Measurements from ENCODE around the gene FOXP1.

Gene FOXP1

DNA sequence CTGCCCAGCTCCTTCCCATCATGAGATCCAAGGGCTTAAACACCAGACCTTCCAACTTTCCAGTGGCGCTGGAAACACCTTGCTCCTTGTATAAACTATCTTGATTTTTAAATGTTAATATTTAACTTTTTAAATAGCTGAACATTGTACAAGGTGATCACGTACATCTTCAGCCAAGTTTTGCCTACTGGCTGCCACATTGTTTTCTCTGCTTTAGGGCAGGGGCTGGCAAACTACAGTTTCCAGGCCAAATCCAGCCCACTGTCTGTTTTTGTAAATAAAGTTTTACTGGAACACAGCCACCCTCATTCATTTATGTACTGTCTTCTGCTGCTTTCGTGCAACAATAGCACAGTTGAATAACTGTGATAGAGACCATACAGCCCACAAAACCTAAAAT, 27.6 kb upstream of the FOXP1 start:
- peaks cover 5 to 8% of the 10 kb centered on the region in 2 donors for H3K9me3 ChIP-seq (ENCODE audit: control insufficient read depth in 1 of 2, low read length in 2 of 2)
- no peaks in the 10 kb centered on the region for H3K4me1 ChIP-seq (ENCODE audit: control insufficient read depth in 1 of 2, insufficient read depth in 2 of 2, low read length in 2 of 2)
- H3K27ac ChIP-seq (ENCODE audit: low read depth, low read length) = no peak overlapping the region
- no peaks in the 10 kb centered on the region for H3K36me3 ChIP-seq (ENCODE audit: control insufficient read depth in 1 of 2, insufficient read depth in 2 of 2, low read length in 2 of 2)
- H3K9ac ChIP-seq (ENCODE audit: low read depth in 1 of 2, low read length in 2 of 2) = no peak overlapping the region
- no peaks in the 10 kb centered on the region for H3K27me3 ChIP-seq (ENCODE audit: control insufficient read depth in 1 of 2, insufficient read depth in 2 of 2, low read length in 2 of 2)
- H3K4me3 ChIP-seq (ENCODE audit: low read depth in 1 of 2, low read length in 2 of 2) = no peak overlapping the region

DNA sequence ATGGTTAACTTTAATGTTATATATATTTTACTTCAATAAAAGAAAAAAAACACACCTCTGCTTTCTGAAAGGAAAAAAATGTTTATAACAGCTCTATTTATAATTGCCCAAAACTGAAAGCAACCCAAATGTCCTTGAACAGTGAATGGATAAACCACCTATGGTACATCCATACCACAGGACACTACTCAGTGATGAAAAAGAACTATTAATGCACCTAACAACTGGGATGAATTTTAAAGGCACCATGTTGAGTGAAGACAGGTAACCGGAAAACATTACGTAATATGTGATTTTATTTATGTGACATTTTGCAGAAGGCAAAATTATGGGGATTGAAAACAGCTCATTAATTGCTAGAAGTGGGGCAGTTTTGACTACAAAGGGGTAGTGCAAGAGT, 23.8 kb upstream of the FOXP1 start:
- H3K9ac ChIP-seq (ENCODE audit: low read depth in 1 of 2, low read length in 2 of 2) = no peak overlapping the region
- H3K27me3 ChIP-seq (ENCODE audit: control insufficient read depth in 1 of 2, insufficient read depth in 2 of 2, low read length in 2 of 2) = no peaks in the 10 kb centered on the region
- peaks cover 5 to 8% of the 10 kb centered on the region in 2 donors for H3K9me3 ChIP-seq (ENCODE audit: control insufficient read depth in 1 of 2, low read length in 2 of 2)
- H3K4me1 ChIP-seq (ENCODE audit: control insufficient read depth in 1 of 2, insufficient read depth in 2 of 2, low read length in 2 of 2) = no peaks in the 10 kb centered on the region
- H3K4me3 ChIP-seq (ENCODE audit: low read depth in 1 of 2, low read length in 2 of 2) = no peak overlapping the region
- no peak overlapping the region for H3K27ac ChIP-seq (ENCODE audit: low read depth, low read length)
- H3K36me3 ChIP-seq (ENCODE audit: control insufficient read depth in 1 of 2, insufficient read depth in 2 of 2, low read length in 2 of 2) = no peaks in the 10 kb centered on the region

DNA sequence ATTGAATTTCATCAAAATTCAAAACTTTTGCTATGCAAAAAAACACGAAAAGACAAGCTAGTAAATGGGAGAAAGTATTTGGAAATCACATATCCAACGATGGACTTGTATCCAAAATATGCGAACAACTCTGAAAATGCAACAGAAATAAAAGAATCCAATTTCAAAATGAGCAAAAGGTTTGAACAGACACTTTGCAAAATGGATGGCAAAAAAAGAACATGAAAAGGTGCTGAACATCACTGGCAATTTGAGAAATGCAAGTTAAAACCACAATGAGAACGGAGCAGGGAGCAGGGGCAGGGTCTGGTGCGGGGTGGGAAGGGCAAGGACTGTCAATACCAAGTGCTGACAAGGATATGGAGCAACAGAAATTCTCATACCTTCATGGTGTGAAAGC, 23.1 kb upstream of the FOXP1 start:
- no peak overlapping the region for H3K9ac ChIP-seq (ENCODE audit: low read depth in 1 of 2, low read length in 2 of 2)
- no peak overlapping the region for H3K4me3 ChIP-seq (ENCODE audit: low read depth in 1 of 2, low read length in 2 of 2)
- peaks cover 5% of the 10 kb centered on the region in 2 donors for H3K9me3 ChIP-seq (ENCODE audit: control insufficient read depth in 1 of 2, low read length in 2 of 2)
- H3K36me3 ChIP-seq (ENCODE audit: control insufficient read depth in 1 of 2, insufficient read depth in 2 of 2, low read length in 2 of 2) = no peaks in the 10 kb centered on the region
- H3K27me3 ChIP-seq (ENCODE audit: control insufficient read depth in 1 of 2, insufficient read depth in 2 of 2, low read length in 2 of 2) = no peaks in the 10 kb centered on the region
- peaks cover 0 to 6% of the 10 kb centered on the region in 2 donors for H3K4me1 ChIP-seq (ENCODE audit: control insufficient read depth in 1 of 2, insufficient read depth in 2 of 2, low read length in 2 of 2)
- no peak overlapping the region for H3K27ac ChIP-seq (ENCODE audit: low read depth, low read length)

DNA sequence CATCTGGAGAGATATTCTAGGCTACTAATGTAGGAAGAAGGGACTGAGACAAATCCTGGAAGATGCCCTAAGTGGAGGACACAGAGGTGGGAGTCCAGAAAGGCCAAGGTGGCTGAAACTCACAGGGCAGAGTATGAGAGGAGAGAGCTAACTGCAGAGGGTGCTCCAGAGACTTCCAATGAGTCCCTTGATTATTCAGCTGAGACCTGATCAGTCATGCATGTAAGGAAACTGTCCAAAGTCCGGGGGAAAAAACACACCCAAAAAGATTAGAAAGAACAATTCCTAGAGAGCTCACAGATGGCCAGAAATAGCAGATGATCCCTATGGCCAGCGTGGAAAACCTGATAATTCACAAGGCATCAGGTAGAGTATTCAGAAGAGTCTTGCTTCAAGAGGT, 18.7 kb upstream of the FOXP1 start:
- Histone ChIP-seq H3K36me3 (ENCODE audit: control insufficient read depth in 1 of 2, insufficient read depth in 2 of 2, low read length in 2 of 2) (no peaks in the 10 kb centered on the region), H3K27me3 (ENCODE audit: control insufficient read depth in 1 of 2, insufficient read depth in 2 of 2, low read length in 2 of 2) (no peaks in the 10 kb centered on the region), H3K9ac (ENCODE audit: low read depth in 1 of 2, low read length in 2 of 2) (no peak overlapping the region), H3K27ac (ENCODE audit: low read depth, low read length) (no peak overlapping the region), H3K4me1 (ENCODE audit: control insufficient read depth in 1 of 2, insufficient read depth in 2 of 2, low read length in 2 of 2) (peaks cover 0 to 7% of the 10 kb centered on the region in 2 donors), H3K4me3 (ENCODE audit: low read depth in 1 of 2, low read length in 2 of 2) (no peak overlapping the region), H3K9me3 (ENCODE audit: control insufficient read depth in 1 of 2, low read length in 2 of 2) (peaks cover 4 to 5% of the 10 kb centered on the region in 2 donors)

DNA sequence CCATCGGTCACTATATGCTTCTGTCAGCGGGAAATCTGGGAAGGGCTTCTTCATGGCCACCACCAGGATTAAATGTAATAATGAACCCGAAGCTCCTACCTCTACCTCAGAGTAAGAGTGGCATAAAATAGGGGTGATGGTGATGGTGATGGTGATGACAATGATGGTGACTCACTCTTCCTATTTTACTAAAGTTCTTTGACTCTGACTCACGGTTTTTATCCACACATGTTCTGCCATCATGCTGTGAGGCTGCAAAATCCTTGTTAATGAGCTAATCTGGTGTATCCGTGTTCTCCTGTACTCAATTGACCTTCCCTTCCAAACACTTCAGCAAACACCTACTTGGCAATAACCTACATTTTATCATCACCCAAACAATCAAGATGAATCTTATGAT, 18.3 kb upstream of the FOXP1 start:
- H3K4me3 ChIP-seq (ENCODE audit: low read depth in 1 of 2, low read length in 2 of 2) = no peak overlapping the region
- no peaks in the 10 kb centered on the region for H3K27me3 ChIP-seq (ENCODE audit: control insufficient read depth in 1 of 2, insufficient read depth in 2 of 2, low read length in 2 of 2)
- no peaks in the 10 kb centered on the region for H3K36me3 ChIP-seq (ENCODE audit: control insufficient read depth in 1 of 2, insufficient read depth in 2 of 2, low read length in 2 of 2)
- H3K27ac ChIP-seq (ENCODE audit: low read depth, low read length) = no peak overlapping the region
- H3K4me1 ChIP-seq (ENCODE audit: control insufficient read depth in 1 of 2, insufficient read depth in 2 of 2, low read length in 2 of 2) = peaks cover 0 to 7% of the 10 kb centered on the region in 2 donors
- H3K9ac ChIP-seq (ENCODE audit: low read depth in 1 of 2, low read length in 2 of 2) = no peak overlapping the region
- peaks cover 4 to 5% of the 10 kb centered on the region in 2 donors for H3K9me3 ChIP-seq (ENCODE audit: control insufficient read depth in 1 of 2, low read length in 2 of 2)

DNA sequence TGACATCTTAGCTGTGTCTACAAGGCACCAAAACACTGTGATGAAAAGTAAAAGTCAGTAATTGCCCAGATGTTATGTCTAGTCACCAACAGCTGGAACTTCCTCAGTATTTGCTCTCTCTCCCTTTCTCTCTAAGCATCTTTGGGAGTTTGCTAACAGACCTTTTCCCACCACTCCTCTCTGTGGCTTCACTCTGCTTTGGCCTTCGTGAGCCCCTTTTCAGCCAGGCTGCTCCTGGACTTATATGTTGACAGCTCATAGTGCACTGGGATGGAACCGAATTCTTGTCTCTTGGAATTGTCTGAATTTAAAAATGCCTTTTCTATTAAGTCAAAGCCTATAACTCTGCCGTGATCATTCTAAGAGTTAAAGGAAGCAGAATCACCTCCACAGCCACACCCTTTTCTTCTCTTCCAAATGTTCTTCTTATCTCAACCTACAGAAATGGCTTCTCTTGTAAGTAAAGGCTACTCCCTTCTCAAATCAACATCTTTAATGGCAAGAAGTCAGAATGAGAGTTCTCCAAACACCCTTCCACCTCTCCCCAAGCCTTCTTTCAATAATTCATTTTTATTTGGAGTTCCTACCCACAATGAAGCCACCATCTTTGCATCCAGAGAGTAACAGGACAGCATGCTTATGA, 17.2 kb upstream of the FOXP1 start:
- no peaks in the 10 kb centered on the region for H3K36me3 ChIP-seq (ENCODE audit: control insufficient read depth in 1 of 2, insufficient read depth in 2 of 2, low read length in 2 of 2)
- H3K27ac ChIP-seq (ENCODE audit: low read depth, low read length) = no peak overlapping the region
- no peaks in the 10 kb centered on the region for H3K9me3 ChIP-seq (ENCODE audit: control insufficient read depth in 1 of 2, low read length in 2 of 2)

DNA sequence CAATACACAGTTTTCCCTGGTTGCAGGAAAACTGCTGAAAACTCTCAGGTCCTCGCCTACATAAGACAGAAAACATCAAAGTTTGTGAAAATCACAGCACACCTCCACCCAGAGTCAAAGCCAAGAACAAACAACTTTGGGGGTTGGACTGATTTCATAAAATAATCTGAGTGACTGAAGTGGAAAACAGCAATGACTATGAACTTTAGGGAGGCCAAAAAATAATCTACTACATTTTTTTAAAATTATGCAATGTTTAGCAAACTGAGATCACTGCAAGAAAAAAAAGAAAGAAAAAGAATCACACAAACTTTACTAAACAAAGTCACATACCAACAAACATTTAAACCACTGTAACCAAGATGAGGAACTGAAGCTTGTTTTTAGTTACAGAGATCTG, 15.9 kb upstream of the FOXP1 start:
- H3K36me3 ChIP-seq (ENCODE audit: control insufficient read depth in 1 of 2, insufficient read depth in 2 of 2, low read length in 2 of 2) = no peaks in the 10 kb centered on the region
- H3K9ac ChIP-seq (ENCODE audit: low read depth in 1 of 2, low read length in 2 of 2) = no peak overlapping the region
- H3K4me1 ChIP-seq (ENCODE audit: control insufficient read depth in 1 of 2, insufficient read depth in 2 of 2, low read length in 2 of 2) = peaks cover 0 to 7% of the 10 kb centered on the region in 2 donors
- H3K9me3 ChIP-seq (ENCODE audit: control insufficient read depth in 1 of 2, low read length in 2 of 2) = no peaks in the 10 kb centered on the region
- no peaks in the 10 kb centered on the region for H3K27me3 ChIP-seq (ENCODE audit: control insufficient read depth in 1 of 2, insufficient read depth in 2 of 2, low read length in 2 of 2)
- no peak overlapping the region for H3K27ac ChIP-seq (ENCODE audit: low read depth, low read length)
- no peak overlapping the region for H3K4me3 ChIP-seq (ENCODE audit: low read depth in 1 of 2, low read length in 2 of 2)

More for the DNA sequence above, 17.2 kb upstream of the FOXP1 start:
- no peaks in the 10 kb centered on the region for H3K27me3 ChIP-seq (ENCODE audit: control insufficient read depth in 1 of 2, insufficient read depth in 2 of 2, low read length in 2 of 2)
- no peak overlapping the region for H3K9ac ChIP-seq (ENCODE audit: low read depth in 1 of 2, low read length in 2 of 2)
- peaks cover 0 to 7% of the 10 kb centered on the region in 2 donors for H3K4me1 ChIP-seq (ENCODE audit: control insufficient read depth in 1 of 2, insufficient read depth in 2 of 2, low read length in 2 of 2)
- H3K4me3 ChIP-seq (ENCODE audit: low read depth in 1 of 2, low read length in 2 of 2) = no peak overlapping the region

DNA sequence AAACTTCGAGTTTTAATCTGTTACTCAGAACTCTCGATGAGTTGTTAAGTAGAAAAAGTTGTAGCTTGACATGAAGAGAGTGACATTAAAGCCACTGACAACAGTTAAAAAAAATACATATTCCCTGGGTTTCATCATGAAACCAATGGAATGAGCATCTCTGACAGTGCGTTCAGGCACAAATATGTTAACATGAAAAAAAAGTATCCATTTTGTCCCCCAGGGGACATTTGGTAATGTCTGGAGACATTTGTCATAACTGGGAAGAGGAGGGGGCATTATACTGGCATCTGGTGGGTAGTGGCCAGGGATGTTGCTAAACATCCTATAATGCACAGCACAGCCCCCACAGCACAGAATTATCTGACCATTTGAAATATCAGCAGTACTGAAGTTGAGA, 14.8 kb upstream of the FOXP1 start:
- H3K9ac ChIP-seq (ENCODE audit: low read depth in 1 of 2, low read length in 2 of 2) = no peak overlapping the region
- H3K36me3 ChIP-seq (ENCODE audit: control insufficient read depth in 1 of 2, insufficient read depth in 2 of 2, low read length in 2 of 2) = no peaks in the 10 kb centered on the region
- no peak overlapping the region for H3K27ac ChIP-seq (ENCODE audit: low read depth, low read length)
- H3K9me3 ChIP-seq (ENCODE audit: control insufficient read depth in 1 of 2, low read length in 2 of 2) = no peaks in the 10 kb centered on the region
- H3K27me3 ChIP-seq (ENCODE audit: control insufficient read depth in 1 of 2, insufficient read depth in 2 of 2, low read length in 2 of 2) = no peaks in the 10 kb centered on the region
- no peak overlapping the region for H3K4me3 ChIP-seq (ENCODE audit: low read depth in 1 of 2, low read length in 2 of 2)
- H3K4me1 ChIP-seq (ENCODE audit: control insufficient read depth in 1 of 2, insufficient read depth in 2 of 2, low read length in 2 of 2) = peaks cover 0 to 7% of the 10 kb centered on the region in 2 donors

DNA sequence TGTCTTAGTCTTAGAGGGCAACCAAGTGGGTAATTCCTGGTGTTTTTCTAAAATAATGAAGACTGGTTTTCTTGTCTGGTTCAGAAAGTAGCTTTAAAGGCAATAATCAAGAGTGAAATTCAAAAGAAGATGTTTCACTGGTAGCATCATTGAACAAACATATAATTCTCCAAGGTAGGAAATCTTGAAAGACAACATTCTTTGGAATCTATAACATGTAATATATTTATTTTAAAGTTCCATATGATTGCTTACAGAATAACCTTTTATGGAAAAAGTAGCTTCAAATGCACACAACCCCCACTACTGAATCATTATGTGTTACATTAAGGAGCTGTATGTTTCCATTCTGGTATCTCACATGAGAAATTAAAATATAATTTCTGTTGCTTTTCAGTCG, 13.8 kb upstream of the FOXP1 start:
- no peak overlapping the region for H3K9ac ChIP-seq (ENCODE audit: low read depth in 1 of 2, low read length in 2 of 2)
- H3K27me3 ChIP-seq (ENCODE audit: control insufficient read depth in 1 of 2, insufficient read depth in 2 of 2, low read length in 2 of 2) = no peaks in the 10 kb centered on the region
- H3K9me3 ChIP-seq (ENCODE audit: control insufficient read depth in 1 of 2, low read length in 2 of 2) = no peaks in the 10 kb centered on the region
- H3K4me3 ChIP-seq (ENCODE audit: low read depth in 1 of 2, low read length in 2 of 2) = no peak overlapping the region
- H3K36me3 ChIP-seq (ENCODE audit: control insufficient read depth in 1 of 2, insufficient read depth in 2 of 2, low read length in 2 of 2) = no peaks in the 10 kb centered on the region
- H3K27ac ChIP-seq (ENCODE audit: low read depth, low read length) = no peak overlapping the region
- peaks cover 0 to 7% of the 10 kb centered on the region in 2 donors for H3K4me1 ChIP-seq (ENCODE audit: control insufficient read depth in 1 of 2, insufficient read depth in 2 of 2, low read length in 2 of 2)

DNA sequence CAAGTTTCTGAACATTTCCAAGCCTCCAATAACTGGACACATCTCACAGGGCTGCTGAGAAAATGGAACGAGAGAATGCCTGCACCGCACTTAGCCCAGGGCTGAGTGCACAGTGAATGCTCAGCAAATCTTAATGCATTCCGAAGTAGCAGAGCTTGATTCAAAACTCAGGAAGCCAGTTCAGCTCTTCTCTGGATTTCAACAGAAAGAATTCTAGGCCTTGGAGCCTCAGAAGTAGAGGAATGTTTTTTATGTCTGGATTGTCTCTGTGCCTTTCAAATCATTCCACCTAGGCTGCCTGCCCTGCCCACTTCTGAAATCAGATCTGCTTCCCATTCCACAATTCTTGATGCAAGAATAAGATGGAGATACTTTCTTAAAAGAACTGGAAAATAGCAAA, 9.6 kb upstream of the FOXP1 start:
- H3K9ac ChIP-seq (ENCODE audit: low read depth in 1 of 2, low read length in 2 of 2) = no peak overlapping the region
- H3K4me1 ChIP-seq (ENCODE audit: control insufficient read depth in 1 of 2, insufficient read depth in 2 of 2, low read length in 2 of 2) = no peaks in the 10 kb centered on the region
- H3K27me3 ChIP-seq (ENCODE audit: control insufficient read depth in 1 of 2, insufficient read depth in 2 of 2, low read length in 2 of 2) = no peaks in the 10 kb centered on the region
- H3K4me3 ChIP-seq (ENCODE audit: low read depth in 1 of 2, low read length in 2 of 2) = no peak overlapping the region
- no peaks in the 10 kb centered on the region for H3K36me3 ChIP-seq (ENCODE audit: control insufficient read depth in 1 of 2, insufficient read depth in 2 of 2, low read length in 2 of 2)
- H3K9me3 ChIP-seq (ENCODE audit: control insufficient read depth in 1 of 2, low read length in 2 of 2) = no peaks in the 10 kb centered on the region
- no peak overlapping the region for H3K27ac ChIP-seq (ENCODE audit: low read depth, low read length)

DNA sequence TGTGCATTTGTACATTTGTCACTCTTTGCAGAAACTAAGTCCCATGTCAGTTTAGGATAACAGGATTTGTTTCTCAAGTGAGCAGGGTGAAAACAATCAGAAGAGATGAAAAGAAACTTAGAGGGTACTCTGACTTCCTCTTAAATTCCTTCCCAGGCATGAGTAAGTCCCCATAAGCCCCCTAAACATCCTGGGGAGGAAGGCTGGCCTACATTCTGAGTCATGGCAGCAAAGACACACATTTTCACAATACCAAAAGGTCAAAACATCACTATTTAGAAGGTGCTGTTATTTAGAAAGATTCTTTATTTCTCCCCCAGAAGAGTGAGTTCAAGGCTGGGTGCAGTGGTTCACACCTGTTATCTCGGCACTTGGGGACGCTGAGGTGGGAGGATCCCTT, 7.6 kb upstream of the FOXP1 start:
- Histone ChIP-seq H3K27me3 (ENCODE audit: control insufficient read depth in 1 of 2, insufficient read depth in 2 of 2, low read length in 2 of 2) (no peaks in the 10 kb centered on the region), H3K36me3 (ENCODE audit: control insufficient read depth in 1 of 2, insufficient read depth in 2 of 2, low read length in 2 of 2) (no peaks in the 10 kb centered on the region), H3K9ac (ENCODE audit: low read depth in 1 of 2, low read length in 2 of 2) (no peak overlapping the region), H3K4me3 (ENCODE audit: low read depth in 1 of 2, low read length in 2 of 2) (no peak overlapping the region), H3K4me1 (ENCODE audit: control insufficient read depth in 1 of 2, insufficient read depth in 2 of 2, low read length in 2 of 2) (peaks cover 4% of the 10 kb centered on the region in 2 donors), H3K27ac (ENCODE audit: low read depth, low read length) (no peak overlapping the region), H3K9me3 (ENCODE audit: control insufficient read depth in 1 of 2, low read length in 2 of 2) (no peaks in the 10 kb centered on the region)

Measured in duodenal mucosa (tissue), 2 donors.